Stimulated activated CD8-positive, alpha-beta memory T cell treated with anti-CD3 and anti-CD28 coated beads, Interleukin-7, amount 100 ng/mL, for 1 hour (primary cell): Measurements from ENCODE around the gene GNB4.

Experiments used
- DNase-seq, 2 donors: peaks; one replicate each; pipeline ENCODE4 v3.0.0-alpha.2; 2020; ENCODE audit warnings: low read depth in 2 of 2

GNB4 gene

DNA sequence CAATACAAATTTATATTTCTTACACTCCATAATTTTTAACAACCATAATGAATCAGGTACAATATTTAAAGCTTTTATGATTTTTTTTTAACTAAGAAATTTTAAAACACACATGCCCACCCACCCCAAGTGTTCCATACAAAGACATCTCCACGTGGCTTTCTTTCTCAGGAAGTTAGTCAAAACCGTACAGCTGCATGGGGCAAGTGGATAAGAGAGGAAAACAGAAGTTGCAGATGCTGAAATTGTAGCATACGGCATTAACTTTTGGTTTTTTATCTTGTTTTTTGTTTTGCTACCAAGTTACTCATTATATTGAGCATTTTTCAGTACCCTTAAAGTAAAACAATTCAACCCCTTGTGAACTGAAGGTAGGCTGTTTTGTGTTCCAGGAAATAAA is 14.8 kb downstream of the GNB4 start:
- DNase-seq: no peak

DNA sequence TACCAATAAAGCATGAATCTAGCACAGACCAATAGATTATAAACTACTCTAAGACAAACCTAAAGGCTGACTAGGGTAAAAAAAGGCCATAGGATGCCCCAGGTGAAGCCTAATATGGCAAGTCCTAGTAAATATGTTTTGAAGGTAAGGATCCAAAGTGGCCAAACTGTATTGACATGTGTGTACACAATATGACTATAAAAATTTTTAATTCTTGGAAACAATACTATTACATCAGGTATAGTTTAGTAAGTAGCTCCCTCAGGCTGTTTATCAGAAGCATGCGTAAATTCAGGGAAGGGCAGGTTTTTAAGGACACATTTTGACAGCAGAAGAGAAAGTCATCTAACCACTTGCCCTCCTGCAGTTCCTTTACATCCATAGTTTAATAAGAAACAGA is 18.8 kb downstream of the GNB4 start:
- no peak for DNase-seq

DNA sequence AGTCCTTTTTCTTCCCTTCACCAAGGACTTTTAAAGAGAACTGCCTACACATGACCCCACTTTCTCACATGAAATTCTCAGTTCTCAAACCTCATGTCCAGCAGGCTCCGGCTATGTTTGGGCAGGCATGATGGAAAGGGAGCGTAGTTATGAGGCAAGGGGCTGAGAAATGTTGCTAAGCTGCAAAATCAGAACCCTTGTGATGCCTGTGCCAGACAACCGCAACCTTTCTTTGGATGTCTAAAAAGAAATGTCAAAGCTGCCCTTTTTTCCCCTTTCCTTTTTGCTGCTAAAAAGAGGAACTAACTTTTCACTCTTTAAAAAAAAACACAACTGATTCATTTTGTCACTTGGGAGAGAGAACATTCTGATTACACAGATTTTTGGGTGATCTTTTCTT is 19.2 kb downstream of the GNB4 start:
- no peak for DNase-seq

DNA sequence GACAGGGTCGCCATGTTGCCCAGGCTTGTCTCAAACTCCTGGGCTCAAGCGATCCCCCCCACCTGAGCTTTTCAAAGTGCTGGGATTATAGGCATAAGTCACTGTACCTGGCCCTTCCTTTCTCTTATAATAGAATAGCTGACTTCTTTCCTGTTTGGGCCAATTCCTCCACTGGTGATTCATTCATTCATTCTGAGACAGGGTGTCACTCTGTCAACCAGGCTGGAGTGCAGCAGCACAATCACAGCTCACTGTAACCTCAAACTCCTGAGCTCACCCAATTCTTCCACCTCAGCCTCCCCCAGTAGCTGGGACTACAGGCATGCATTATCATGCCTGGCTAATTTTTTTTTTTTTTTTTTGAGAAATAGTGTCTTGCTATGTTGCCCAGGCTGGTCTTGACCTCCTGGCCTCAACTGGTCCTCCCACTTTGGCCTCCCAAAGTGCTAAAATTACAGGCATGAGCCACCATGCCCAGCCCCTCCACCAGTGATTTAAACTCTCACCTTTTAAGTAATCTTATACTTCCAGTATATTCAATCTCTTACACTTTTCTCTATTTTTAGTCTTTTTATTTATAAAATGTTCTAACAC is 20.9 kb downstream of the GNB4 start:
- DNase-seq: no peak

DNA sequence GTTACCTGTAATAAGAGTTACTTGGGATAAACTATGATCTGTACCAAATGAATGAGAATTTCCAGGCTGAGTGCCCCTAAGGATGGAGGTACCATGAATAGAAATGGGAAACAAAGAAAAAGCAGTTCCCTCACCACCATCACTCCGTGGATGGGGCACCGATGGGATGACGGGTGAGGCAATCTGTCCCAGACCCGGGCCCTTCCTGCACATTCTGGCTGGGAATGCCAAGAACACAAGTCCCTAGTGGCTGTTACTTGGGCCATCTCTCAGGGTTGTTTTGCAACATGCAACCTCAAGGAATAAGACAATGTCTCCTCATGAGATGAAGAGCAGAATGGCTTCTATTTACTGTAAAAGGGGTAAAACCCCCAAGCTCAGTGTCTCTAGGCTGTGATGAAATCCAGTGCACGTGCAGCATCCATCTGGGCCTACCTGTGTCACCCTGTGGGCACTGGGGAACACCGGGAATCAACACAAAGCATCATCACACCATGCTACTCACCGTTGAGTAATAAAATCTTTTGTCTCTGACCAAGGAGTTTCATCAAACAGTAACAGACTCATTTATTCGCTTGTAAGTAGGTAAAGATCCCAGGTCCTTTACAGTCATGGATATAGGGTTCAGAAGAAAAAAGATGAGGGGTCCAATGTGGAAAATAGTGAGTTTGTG is 22.3 kb downstream of the GNB4 start:
- DNase-seq: no peak

DNA sequence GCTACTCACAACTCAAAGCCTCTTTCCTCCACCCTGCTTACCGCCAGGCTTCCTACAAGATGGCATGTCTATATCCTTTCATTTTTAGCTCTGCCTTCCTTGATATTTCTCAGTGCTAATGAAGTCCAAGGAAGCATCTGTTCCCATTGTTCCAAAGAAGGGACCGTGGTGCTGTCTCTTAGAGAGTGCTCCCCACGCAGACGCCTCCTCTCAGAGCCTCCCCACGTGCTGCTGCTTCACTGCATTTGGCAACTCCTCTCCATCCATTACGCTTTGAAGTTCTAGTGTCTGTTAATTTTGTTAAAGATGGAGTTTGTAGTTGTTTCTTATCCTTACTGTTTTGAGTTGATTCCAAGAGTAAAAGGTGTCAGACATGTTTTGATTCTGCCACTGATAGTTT is 26.2 kb downstream of the GNB4 start:
- no peak for DNase-seq

DNA sequence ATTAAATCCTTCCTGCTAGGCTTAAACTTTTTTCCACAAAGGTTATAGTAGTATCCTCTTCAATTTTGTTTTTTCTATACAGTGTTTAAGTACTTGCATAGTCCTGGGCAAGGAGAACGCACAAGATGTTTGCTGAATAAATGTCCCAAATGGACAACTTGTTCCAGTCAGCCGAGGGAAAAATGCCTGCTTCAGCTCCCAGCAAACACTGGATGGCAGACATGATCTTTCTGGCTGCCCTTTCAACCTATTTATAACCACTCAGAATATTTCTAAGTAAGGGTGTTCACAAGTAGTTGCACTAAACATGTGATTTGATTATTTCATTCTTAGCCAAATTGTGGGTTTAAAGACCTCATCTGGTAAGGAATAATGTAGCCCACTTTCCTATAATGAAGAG is 29.8 kb downstream of the GNB4 start:
- no peak for DNase-seq

DNA sequence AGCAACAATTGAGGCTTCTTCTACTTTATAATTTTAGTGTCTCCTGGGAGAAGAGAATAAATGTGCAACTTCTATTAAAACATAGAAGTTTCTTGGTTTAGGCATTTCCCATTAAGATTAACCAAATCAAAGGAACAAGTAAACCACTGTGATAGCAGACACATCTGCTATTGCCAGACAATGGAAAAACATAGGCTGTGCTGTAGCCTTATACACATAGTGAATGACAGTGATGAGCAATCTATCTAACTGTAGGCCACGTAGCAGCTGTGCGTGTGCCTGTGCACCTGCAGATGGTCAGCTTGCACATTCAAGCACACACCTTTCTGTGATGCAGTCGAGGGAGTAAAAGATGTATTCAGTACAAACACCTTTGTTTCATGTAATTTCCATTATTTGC is 32.7 kb downstream of the GNB4 start:
- DNase-seq: no peak

DNA sequence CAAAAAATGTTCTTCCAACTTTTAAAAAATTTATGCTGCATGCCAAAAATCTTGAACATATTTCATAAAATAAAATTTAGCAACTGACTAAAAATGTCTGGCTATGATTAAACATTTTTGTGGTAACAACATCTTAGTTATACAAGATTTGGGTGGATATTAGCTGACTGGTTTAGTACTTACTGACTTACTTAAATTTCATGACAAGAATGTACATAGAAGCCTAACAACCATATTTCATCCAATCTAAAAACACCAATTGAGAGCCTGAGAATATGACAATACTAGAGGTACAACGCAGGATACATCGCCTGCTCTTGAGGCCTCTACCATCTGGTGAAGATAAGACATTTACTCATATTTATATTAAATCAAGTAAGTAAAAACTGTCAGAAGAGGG is 34.6 kb downstream of the GNB4 start:
- no peak for DNase-seq

DNA sequence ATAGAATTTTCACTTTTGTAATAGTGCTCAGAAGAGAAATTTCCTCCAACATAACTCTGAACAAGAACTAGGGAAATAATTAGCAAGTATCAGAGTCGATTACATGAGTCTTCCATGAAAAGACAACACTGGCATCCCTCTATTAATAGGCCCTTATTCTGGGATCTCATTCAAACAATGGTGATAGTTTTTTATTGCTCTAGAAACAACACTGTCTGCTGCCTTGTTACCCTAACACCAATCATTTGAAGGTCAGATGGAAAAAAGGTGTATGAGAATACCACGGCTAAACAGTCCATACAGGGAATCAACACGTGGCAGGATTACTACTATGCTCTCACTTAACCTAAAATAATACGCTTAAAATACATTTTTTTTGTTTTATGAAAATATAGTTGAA is 35.9 kb downstream of the GNB4 start:
- no peak for DNase-seq

DNA sequence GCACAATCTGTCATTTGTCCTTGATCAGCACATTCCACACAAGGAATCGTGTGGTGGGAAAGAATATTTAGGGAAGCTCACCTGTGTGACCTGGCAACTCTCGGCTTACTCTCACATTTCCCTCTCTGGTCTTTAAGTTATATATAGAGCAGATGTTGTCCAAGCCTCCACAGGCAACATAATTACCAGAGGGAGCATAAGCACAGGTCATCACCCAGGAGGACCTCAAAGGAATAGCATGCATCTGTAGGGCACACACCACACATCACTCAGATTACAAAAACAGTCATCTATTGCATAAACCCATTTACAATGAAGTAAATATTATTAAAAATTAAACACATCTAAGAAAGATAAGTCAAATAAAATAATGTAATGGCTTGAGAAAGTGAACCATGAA is 36.5 kb downstream of the GNB4 start:
- no peak for DNase-seq

DNA sequence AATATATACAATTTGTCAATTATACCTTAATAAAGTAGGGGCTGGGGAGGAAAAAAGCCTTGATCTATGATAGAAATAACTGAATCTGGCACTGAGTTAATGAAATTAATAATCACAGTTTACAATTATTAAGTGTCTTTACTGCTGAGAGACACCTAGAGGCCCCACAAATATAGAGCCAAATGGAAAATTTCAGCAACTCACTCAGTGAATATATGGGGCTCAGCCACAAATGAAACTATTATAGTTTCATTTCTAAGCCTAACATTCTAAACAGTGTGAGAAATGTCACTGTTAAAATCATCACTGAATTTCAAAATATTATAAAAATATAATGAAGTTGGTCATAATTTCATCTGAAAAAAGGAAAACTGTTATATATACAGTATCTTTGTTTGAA is 40.3 kb downstream of the GNB4 start:
- no peak for DNase-seq

DNA sequence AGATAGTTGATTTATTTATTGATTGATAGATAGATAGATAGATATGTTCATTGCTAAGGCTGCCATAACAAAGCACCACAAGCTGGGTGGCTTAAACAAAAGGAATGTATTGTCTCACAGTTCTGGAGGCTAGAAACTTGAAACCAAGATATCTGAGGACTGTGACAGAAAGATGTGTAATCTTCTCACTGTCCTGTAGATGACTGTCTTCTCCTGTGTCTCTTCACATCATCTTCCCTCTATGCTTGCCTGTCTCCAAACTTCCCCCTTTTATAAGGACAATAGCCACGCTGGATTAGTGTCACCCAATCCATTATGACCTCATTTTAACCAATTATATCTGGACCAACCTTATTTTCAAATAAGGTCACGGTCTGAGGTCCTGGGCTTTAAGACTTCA is 40.9 kb downstream of the GNB4 start:
- no peak for DNase-seq

DNA sequence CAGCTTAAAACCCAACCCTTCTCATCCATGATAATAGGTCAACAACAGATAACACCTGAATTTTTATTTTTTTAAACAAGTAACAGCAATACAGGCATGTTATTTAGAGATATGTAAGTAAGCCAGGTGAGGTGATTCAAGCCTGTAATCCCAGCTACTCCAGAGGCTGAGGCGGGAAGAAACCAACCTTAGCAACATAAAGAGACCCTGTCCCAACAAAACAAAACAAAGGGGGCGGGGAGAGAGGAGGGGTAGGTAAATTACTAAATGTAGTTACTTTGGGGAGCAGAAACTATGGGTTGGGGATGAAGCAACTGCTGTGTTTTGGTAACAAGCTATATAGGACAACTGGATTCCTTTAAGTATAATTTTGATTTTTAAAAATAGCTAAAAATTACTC is 47.0 kb downstream of the GNB4 start:
- no peak for DNase-seq

DNA sequence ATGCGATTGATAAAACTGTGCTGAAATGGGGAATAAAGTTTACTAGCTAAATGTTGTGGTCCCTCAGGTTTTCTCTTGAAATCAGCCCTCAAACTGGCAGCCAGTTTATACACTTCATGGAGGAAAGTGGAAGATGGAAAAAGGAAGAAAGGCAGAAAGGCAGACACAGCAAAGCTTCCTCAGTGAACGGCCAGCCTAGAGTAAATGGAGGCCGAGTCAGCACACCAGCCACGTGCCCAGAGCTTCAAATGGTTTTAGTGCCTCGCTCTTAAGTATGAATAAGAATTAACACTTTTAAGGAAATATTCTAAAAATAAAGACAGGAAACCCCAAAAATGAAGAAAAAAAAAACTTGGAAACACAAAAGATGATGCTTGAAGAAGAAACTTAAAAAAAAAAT is 48.3 kb downstream of the GNB4 start:
- DNase-seq: no peak

DNA sequence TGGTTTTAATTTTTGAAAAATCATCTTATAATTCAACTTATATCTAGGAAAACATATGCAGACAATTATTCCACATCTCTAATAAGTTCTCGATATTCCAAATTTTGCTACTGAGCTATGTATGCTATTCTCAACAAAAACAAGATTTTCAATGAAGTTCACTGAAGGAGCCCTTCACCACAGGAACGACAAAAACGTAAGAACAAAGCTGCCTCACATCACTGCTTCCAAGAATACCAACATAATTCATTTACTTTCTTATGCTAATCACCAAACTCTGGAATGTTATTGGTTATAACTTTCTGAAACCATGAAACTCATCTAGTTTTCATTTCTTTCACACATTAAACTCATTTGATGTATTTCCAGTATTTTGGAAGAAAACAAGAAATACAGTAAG is 49.7 kb downstream of the GNB4 start:
- DNase-seq: no peak

DNA sequence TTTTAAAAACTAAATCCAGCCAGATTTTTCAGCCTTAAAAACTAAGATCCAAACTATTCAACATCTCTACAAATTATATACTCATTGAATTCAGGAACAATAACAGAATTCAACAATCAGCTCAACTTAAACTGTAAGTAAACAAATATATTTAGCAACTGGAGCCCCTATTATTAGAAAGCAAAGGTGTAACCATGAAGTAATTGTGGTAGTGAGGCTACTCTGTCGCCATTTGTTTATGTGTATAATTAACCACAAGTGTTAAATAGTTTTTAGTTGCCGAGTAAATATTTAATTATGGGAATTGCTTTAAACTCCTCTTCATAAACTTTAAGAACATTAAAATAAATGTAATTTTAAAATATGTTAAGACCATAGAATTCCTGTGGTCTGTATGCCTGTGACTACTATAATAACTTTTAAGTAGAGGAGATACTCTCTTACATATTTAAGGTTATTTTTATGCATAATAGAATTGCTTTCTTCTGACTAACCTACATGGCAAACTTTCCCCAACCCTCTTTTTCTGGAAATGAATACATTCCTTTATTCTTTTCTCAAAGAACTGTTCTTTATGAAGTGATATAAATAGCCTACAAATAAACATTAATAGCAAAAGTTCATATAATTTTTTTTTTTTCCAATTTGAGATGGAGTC is 52.6 kb downstream of the GNB4 start:
- no peak for DNase-seq

DNA sequence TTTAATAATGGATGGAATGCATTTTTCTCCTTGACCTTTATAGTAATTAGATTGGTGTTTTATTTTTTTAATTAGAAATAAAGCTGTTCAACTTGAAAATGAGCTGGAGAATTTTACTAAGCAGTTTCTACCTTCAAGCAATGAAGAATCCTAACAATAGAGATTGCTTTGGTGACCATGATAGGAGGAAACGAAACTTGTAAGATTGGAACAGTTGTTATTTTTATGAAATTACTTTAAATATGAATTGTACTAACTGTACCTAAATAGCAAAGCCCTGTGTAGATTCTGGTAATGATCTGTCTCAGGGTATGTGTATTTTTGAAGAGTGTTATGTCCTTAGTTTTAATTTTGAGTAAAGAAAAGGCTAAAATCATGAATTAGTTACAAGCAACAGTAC is 59.4 kb downstream of the GNB4 start:
- DNase-seq: no peak

DNA sequence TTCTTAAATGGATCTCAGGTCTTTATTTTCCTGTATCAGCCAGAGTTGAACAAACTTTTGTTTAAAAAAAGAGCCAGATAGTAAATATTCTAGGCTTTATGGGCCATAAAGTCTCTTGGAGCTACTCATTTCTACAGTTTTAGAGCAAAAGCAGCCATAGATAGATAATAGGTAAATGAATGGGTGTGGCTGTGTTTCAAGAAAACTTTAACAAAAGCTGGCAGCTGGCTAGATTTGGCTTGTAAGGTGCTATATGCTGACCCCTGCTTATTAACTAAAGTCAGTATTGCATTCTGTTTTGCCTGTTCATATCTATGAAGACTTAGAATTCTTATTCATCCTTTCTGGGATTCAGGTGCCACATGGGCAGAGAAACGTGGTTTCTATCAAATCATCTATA is 74.8 kb downstream of the GNB4 start:
- DNase-seq: no peak

DNA sequence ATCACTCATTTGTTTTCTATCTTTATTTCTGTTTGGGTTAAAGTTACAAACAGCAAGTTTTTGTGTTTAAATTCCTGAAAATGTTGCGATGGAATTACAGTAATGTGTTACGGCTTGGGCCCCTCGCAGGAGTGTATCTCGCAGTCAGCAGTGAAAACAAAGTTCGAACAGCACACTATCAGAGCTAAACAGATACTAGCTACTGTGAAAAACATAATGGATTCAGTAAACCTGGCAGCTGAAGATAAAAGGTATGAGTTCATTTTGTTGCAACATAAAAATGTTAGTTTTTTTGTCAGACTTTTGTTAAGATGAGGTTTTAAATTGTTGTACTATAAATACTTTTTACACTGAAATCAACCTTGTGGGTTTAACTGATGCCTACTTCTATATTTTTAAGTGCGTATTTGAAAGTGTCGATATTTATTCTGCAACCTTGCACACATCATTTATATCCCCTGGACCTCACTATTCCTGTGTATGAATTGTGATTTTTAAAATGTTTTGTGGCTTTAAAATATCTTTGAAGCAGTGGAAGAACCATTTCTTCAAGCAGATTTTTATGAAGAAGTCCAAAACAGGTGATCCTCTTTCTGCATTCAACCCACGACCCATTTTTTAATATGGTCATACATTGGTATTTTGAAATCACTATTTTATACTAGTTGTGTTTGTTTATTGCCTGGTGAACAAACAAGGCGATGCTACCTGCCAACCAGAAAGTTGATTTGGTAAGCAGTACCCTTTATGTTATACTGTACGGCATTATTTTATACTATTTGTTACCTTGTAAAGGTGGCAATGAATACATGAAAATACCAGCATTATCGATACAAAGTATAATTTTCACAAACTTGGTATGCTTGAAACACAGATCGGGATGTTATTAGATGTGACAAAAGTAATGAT is 75.9 kb downstream of the GNB4 start:
- no peak for DNase-seq

DNA sequence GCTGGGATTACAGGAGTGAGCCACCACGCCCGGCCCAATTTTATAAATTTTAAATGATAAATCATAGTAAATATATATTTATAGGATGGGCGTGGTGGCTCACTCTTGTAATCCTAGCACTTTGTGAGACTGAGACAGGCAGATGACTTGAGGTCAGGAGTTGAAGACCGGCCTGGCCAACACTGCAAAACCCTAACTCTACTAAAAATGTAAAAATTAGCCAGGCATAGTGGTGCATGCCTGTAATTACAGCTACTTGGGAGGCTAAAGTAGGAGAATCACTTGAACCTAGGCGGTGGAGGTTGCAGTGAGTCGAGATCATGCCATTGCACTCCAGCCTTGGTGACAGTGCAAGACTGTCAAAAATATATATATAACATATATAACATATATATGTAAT is 77.3 kb downstream of the GNB4 start:
- no peak for DNase-seq

DNA sequence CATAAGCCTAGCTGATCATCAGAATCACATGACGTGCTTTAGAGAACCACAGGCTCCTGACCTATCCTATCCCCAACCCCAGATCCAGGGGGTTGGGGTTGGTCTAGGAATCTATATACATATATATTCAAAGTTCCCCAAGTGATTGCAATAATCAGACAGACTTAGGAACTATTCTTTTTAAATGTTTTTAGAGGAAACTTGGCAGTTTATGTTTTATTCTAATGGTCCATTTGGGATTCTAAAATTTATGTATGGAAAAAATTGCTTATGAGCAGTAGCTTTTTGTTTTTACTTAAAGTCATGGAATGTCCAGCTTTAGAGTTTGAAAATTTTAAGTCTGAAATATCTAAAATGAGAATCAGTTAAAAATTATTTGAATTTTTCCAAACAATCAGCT is 81.6 kb downstream of the GNB4 start:
- no peak for DNase-seq

DNA sequence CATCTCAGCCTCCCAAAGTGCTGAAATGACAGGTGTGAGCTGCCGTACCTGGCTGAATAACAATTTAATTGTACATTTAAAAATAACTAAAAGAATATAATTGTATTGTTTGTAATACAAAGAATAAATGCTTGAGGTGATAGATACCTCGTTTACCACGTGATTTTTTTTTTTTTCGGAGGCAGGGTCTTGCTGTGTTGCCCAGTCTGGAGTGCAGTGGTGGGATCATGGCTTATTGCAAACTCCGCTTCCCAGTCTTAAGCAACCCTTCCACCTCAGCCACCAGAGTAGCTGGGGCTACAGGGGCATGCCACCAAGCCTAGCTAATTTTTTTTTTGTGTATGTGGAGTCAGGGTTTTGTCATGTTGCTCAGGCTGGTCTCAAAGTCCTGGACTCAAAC is 87.9 kb downstream of the GNB4 start:
- no peak for DNase-seq
